ENCODE data around the gene PITX1.

Gene PITX1

GRCh38 chr5:135061001-135061400, 27.0 kb upstream of the PITX1 start:
- no peak for DNase-seq

- no peak for DNase-seq
These were observed 26.0 kb upstream of the PITX1 start for GRCh38 chr5:135060021-135060420.

- no peak for DNase-seq
These were observed 25.2 kb upstream of the PITX1 start for GRCh38 chr5:135059000-135059923.

GRCh38 chr5:135058331-135058732, 24.3 kb upstream of the PITX1 start:
- DNase-seq: no peak

GRCh38 chr5:135057233-135057632, 23.2 kb upstream of the PITX1 start:
- no peak for DNase-seq

- no peak for DNase-seq
These were observed 22.4 kb upstream of the PITX1 start for GRCh38 chr5:135056316-135057030.

- no peak for DNase-seq
These were observed 21.4 kb upstream of the PITX1 start for GRCh38 chr5:135055396-135055795.

- DNase-seq: no peak
These were observed 20.5 kb upstream of the PITX1 start for GRCh38 chr5:135054546-135054945.

GRCh38 chr5:135053989-135054388, 20.0 kb upstream of the PITX1 start:
- DNase-seq: no peak

- no peak for DNase-seq
These were observed 19.2 kb upstream of the PITX1 start for GRCh38 chr5:135053278-135053677.

- DNase-seq: no peak
These were observed 18.6 kb upstream of the PITX1 start for GRCh38 chr5:135052511-135053145.

- no peak for DNase-seq
These were observed 17.8 kb upstream of the PITX1 start for GRCh38 chr5:135051872-135052271.

- no peak for DNase-seq
These were observed 17.4 kb upstream of the PITX1 start for GRCh38 chr5:135051399-135051798.

- no peak for DNase-seq
These were observed 16.3 kb upstream of the PITX1 start for GRCh38 chr5:135050244-135050767.

GRCh38 chr5:135048930-135049329, 14.9 kb upstream of the PITX1 start:
- DNase-seq: no peak

- no peak for DNase-seq
These were observed 14.3 kb upstream of the PITX1 start for GRCh38 chr5:135048286-135048685.

- no peak for DNase-seq
These were observed 13.3 kb upstream of the PITX1 start for GRCh38 chr5:135047347-135047695.

GRCh38 chr5:135046661-135047346, 12.8 kb upstream of the PITX1 start:
- DNase-seq: no peak

GRCh38 chr5:135045488-135045887, 11.5 kb upstream of the PITX1 start:
- no peak for DNase-seq

GRCh38 chr5:135042595-135042994, 8.6 kb upstream of the PITX1 start:
- no peak for DNase-seq

GRCh38 chr5:135041726-135042125, 7.7 kb upstream of the PITX1 start:
- DNase-seq: no peak

GRCh38 chr5:135041145-135041587, 7.1 kb upstream of the PITX1 start:
- DNase-seq: no peak
